Sigmoid colon (tissue), 3 donors: Measurements from ENCODE around the gene UVRAG.

Experiments
- POLR2A ChIP-seq, 2 donors: fragments of 450-650 bp; IDR thresholded peaks; one replicate each; pipeline ENCODE4 v1.6.1; 2016; ENCODE audit warnings: antibody characterized with exemption in 2 of 2, mild to moderate bottlenecking in 2 of 2, moderate library complexity in 2 of 2
- TF ChIP-seq, protein P1 (sequence below), 4 experiments: fragments of 450-650 bp in 3 of 4; fragments of 200-600 bp in 1 of 4; IDR thresholded peaks; one replicate each; pipeline ENCODE4 v1.5.1; 2016 to 2019; ENCODE audit warnings: antibody characterized with exemption in 4 of 4, mild to moderate bottlenecking in 3 of 4, moderate library complexity in 2 of 4

GRCh38 chr11:76094740-76095139 lies 279.7 kb downstream of the UVRAG start:
- TF ChIP-seq, protein P1, sequence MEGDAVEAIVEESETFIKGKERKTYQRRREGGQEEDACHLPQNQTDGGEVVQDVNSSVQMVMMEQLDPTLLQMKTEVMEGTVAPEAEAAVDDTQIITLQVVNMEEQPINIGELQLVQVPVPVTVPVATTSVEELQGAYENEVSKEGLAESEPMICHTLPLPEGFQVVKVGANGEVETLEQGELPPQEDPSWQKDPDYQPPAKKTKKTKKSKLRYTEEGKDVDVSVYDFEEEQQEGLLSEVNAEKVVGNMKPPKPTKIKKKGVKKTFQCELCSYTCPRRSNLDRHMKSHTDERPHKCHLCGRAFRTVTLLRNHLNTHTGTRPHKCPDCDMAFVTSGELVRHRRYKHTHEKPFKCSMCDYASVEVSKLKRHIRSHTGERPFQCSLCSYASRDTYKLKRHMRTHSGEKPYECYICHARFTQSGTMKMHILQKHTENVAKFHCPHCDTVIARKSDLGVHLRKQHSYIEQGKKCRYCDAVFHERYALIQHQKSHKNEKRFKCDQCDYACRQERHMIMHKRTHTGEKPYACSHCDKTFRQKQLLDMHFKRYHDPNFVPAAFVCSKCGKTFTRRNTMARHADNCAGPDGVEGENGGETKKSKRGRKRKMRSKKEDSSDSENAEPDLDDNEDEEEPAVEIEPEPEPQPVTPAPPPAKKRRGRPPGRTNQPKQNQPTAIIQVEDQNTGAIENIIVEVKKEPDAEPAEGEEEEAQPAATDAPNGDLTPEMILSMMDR (IDR thresholded peaks at IDR 0.05): no peak
- TF ChIP-seq POLR2A (IDR thresholded peaks at IDR 0.05): no peak
